ENCODE measurements around the gene CCDC91. TPM values are rescaled to one million over a fixed set of nuclear protein-coding genes. Genes with fewer than 3 reads are reported as not detected.

Gene CCDC91
- total RNA-seq, 4 donors from 2014 or later, result 7.2 to 37.6 (median 22.7) TPM

DNA sequence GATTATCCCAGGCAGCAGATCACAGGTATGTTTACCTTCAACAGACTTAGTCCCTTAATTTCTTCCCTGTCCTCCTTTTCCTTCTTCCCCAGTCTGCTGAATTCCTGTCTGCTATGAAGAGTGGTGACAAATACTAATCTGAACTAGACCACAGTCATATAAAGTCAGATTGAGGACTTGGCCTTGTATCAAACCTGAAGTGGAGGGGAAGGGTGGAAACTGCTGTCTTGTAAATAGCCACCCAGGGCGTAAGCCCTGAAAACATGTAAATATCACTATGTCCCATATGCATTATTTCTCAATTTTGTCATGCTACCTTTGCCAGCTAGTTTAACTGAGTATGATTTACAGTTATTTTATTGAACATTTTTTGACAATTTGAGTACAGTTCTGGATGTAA lies 368.0 kb downstream of the CCDC91 start:
- Histone ChIP-seq H3K4me3 (no peak overlapping the region), H3K9me3 (no peaks in the 10 kb centered on the region), H3K27ac (no peak overlapping the region), H3K27me3 (no peaks in the 10 kb centered on the region), H3K36me3 (no peaks in the 10 kb centered on the region), H3K4me1 (peaks cover 0 to 7% (median 0%) of the 10 kb centered on the region in 3 donors)
- intact Hi-C loops (cut with DNase I), result no loop called here
- WGBS, 2 donors, result 79 to 81% methylated on average over 1 of the region's 1 CpG
- DNase-seq, result no peak
- TF ChIP-seq POLR2A (IDR thresholded peaks at IDR 0.05) (no peak), CTCF (IDR thresholded peaks at IDR 0.05) (no peak)

DNA sequence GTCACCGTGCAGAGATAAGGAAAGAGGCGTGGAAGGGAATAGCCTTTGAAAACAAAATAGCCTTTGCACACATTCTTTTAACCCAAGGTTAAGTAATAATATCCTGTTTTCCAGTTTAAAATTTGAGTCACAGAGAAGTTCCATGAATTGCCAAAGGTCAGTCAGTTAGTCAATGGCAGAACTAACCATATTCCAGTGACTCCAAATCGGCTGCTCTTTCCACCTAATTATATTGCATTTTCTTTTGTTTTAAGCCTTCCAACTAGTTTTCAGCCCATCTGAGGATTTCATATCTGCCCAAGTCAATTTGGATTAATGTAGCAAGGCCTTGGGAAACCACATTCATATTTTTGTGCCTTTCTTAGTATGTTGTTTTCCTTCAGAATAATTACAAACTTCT lies 373.0 kb downstream of the CCDC91 start:
- peak overlapping the region in 1 of 4 donors; percentile 47 for H3K27ac ChIP-seq
- intact Hi-C loops (cut with DNase I), result no loop called here
- 69 to 83% methylated on average over 3 of the region's 3 CpGs for WGBS, 2 donors

GRCh38 chr12:28563936-28564335 lies 373.7 kb downstream of the CCDC91 start:
- TF ChIP-seq CTCF (IDR thresholded peaks at IDR 0.05) (no peak), POLR2A (IDR thresholded peaks at IDR 0.05) (no peak)
- H3K27ac ChIP-seq, result peak overlapping the region in 2 of 4 donors; percentile 46 to 47
- intact Hi-C loops (cut with DNase I), result no loop called here
- DNase-seq, result no peak
- H3K9me3 ChIP-seq, result no peaks in the 10 kb centered on the region
- H3K4me3 ChIP-seq, result no peak overlapping the region
- WGBS, 2 donors, result 32 to 76% methylated on average over 2 of the region's 2 CpGs
- H3K36me3 ChIP-seq, result no peaks in the 10 kb centered on the region
- peaks cover 0 to 8% (median 3%) of the 10 kb centered on the region in 3 donors for H3K4me1 ChIP-seq
- no peaks in the 10 kb centered on the region for H3K27me3 ChIP-seq

More for the DNA sequence above, 373.0 kb downstream of the CCDC91 start:
- DNase-seq, result no peak
- Histone ChIP-seq H3K9me3 (no peaks in the 10 kb centered on the region), H3K4me1 (peaks cover 0 to 6% (median 0%) of the 10 kb centered on the region in 3 donors), H3K36me3 (no peaks in the 10 kb centered on the region), H3K27me3 (no peaks in the 10 kb centered on the region), H3K4me3 (no peak overlapping the region)
- TF ChIP-seq POLR2A (IDR thresholded peaks at IDR 0.05) (no peak), CTCF (IDR thresholded peaks at IDR 0.05) (no peak)

- WGBS, 2 donors, result 52 to 72% methylated on average over 3 of the region's 3 CpGs
- no peak for TF ChIP-seq POLR2A (IDR thresholded peaks at IDR 0.05)
- intact Hi-C loops (cut with DNase I), result no loop called here
- no peaks in the 10 kb centered on the region for H3K36me3 ChIP-seq
- H3K4me1 ChIP-seq, result peaks cover 0 to 23% (median 7%) of the 10 kb centered on the region in 3 donors
- H3K4me3 ChIP-seq, result no peak overlapping the region
- DNase-seq, result no peak
- peak overlapping the region in 3 of 4 donors; percentile 3 to 84 (median 68) for H3K27ac ChIP-seq
- H3K9me3 ChIP-seq, result no peaks in the 10 kb centered on the region
- H3K27me3 ChIP-seq, result no peaks in the 10 kb centered on the region
Measured at GRCh38 chr12:28568118-28568517, 377.9 kb downstream of the CCDC91 start.

GRCh38 chr12:28568704-28569103 lies 378.4 kb downstream of the CCDC91 start:
- WGBS, 2 donors, result 66 to 70% methylated on average over 6 of the region's 6 CpGs
- no peaks in the 10 kb centered on the region for H3K36me3 ChIP-seq
- no peak for DNase-seq
- peaks cover 0 to 23% (median 7%) of the 10 kb centered on the region in 3 donors for H3K4me1 ChIP-seq
- H3K4me3 ChIP-seq, result no peak overlapping the region
- TF ChIP-seq CTCF (IDR thresholded peaks at IDR 0.05) (no peak), POLR2A (IDR thresholded peaks at IDR 0.05) (no peak)
- intact Hi-C loops (cut with DNase I), result no loop called here
- no peaks in the 10 kb centered on the region for H3K9me3 ChIP-seq
- H3K27me3 ChIP-seq, result no peaks in the 10 kb centered on the region
- H3K27ac ChIP-seq, result peak overlapping the region in 3 of 4 donors; percentile 3 to 84 (median 68)
